Tibial artery (tissue), 4 donors: ENCODE measurements around the gene INPP5A.

Experiments used
- DNase-seq, 2 donors: peaks; one replicate each; pipeline ENCODE4 v3.0.0-alpha.2; 2019
- H3K27ac ChIP-seq, 2 donors: fragments of 200-600 bp; sonication (generic) in 1 of 2; 1 replicate in 1 of 2; 2 replicates in 1 of 2; pipeline ENCODE4 v1.5.1; 2018 to 2019; ENCODE audit warnings: mild to moderate bottlenecking in 1 of 2
- H3K27me3 ChIP-seq, 2 donors: fragments of 200-600 bp; sonication (generic) in 1 of 2; one replicate each; pipeline versions ENCODE4 v1.5.1 to v1.6.0; 2016 to 2019
- H3K36me3 ChIP-seq, 3 donors: fragments of 200-600 bp; sonication (generic) in 2 of 3; one replicate each; pipeline ENCODE4 v1.5.1; 2016 to 2019; ENCODE audit warnings: mild to moderate bottlenecking in 2 of 3
- H3K4me1 ChIP-seq, 4 donors: fragments of 200-600 bp; sonication (generic) in 2 of 4; 1 replicate in 3 of 4; 2 replicates in 1 of 4; pipeline ENCODE4 v1.5.1; 2016 to 2019
- H3K4me3 ChIP-seq, 2 donors: fragments of 200-600 bp; sonication (generic) in 1 of 2; 1 replicate in 1 of 2; 2 replicates in 1 of 2; pipeline ENCODE4 v1.5.1; 2018 to 2019; ENCODE audit warnings: mild to moderate bottlenecking in 2 of 2
- H3K9me3 ChIP-seq, 3 donors: fragments of 200-600 bp; sonication (generic) in 1 of 3; one replicate each; pipeline ENCODE4 v1.5.1; 2016 to 2019
- intact Hi-C: fragments of 100-400 bp; cut with DNase I; formaldehyde crosslinking; loops from one replicate; pipeline ENCODE4 v1.15.0; 2023; ENCODE audit warnings: low total_unique reads
- TF ChIP-seq, protein P1 (sequence below), 2 experiments: fragments of 200-600 bp in 1 of 2; fragments of 450-650 bp in 1 of 2; IDR thresholded peaks; one replicate each; pipeline ENCODE4 v1.5.1; 2017 to 2019; ENCODE audit warnings: antibody characterized with exemption in 2 of 2, mild to moderate bottlenecking in 1 of 2, moderate library complexity in 1 of 2

INPP5A gene

DNA sequence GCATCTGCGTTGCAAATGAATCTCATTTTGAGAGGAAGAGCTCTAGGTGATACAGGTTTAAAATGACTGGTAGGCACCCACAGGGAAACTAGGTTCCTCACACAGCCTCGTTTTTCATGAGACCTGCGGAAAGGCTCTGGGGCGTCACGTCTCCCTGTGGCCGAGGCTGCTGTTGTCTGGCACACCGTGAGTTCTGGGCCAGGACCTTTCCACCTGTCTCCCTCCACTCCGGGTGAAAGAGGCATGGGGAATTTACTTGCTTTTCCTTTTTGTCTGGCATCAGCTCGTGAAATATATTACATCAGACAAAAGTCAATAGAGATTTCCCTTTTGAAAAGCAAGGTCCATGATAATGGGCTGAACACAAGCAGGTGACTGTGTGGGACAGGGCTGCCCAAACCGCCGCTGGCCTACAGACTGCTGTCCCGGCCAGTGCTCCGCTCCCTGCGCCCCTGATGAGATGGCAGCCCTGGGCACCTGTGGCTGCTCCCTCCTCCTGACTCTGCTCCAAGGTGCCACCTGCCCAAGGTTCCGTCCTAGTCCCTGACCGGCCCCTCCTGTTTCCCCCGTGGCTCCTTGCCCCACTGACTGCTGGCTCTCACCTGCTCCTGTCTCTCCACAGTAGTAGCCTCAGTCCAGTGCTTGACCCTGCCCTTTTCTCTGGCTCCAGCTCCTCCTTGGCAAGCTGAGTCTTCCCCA is 138.8 kb downstream of the INPP5A start:
- H3K4me3 ChIP-seq: no peak overlapping the region
- intact Hi-C loops: no loop called here
- H3K27ac ChIP-seq: no peak overlapping the region
- peaks cover 0 to 7% (median 0%) of the 10 kb centered on the region in 4 donors for H3K4me1 ChIP-seq
- peaks cover 0 to 5% (median 0%) of the 10 kb centered on the region in 3 donors for H3K36me3 ChIP-seq
- peak; percentile 4 to 52 for DNase-seq
- no peaks in the 10 kb centered on the region for H3K27me3 ChIP-seq
- no peaks in the 10 kb centered on the region for H3K9me3 ChIP-seq
- TF ChIP-seq, protein P1, sequence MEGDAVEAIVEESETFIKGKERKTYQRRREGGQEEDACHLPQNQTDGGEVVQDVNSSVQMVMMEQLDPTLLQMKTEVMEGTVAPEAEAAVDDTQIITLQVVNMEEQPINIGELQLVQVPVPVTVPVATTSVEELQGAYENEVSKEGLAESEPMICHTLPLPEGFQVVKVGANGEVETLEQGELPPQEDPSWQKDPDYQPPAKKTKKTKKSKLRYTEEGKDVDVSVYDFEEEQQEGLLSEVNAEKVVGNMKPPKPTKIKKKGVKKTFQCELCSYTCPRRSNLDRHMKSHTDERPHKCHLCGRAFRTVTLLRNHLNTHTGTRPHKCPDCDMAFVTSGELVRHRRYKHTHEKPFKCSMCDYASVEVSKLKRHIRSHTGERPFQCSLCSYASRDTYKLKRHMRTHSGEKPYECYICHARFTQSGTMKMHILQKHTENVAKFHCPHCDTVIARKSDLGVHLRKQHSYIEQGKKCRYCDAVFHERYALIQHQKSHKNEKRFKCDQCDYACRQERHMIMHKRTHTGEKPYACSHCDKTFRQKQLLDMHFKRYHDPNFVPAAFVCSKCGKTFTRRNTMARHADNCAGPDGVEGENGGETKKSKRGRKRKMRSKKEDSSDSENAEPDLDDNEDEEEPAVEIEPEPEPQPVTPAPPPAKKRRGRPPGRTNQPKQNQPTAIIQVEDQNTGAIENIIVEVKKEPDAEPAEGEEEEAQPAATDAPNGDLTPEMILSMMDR (IDR thresholded peaks at IDR 0.05): no peak

GRCh38 chr10:132677096-132677472 is 139.5 kb downstream of the INPP5A start:
- Histone ChIP-seq H3K27me3 (no peaks in the 10 kb centered on the region), H3K27ac (no peak overlapping the region), H3K9me3 (no peaks in the 10 kb centered on the region), H3K36me3 (no peaks in the 10 kb centered on the region), H3K4me3 (no peak overlapping the region), H3K4me1 (peaks cover 0 to 7% (median 0%) of the 10 kb centered on the region in 4 donors)
- intact Hi-C loops: no loop called here
- TF ChIP-seq, protein P1 (IDR thresholded peaks at IDR 0.05): no peak
- peak in 1 of 2 donors; percentile 13 for DNase-seq

- H3K27ac ChIP-seq: no peak overlapping the region
- H3K9me3 ChIP-seq: no peaks in the 10 kb centered on the region
- no peak overlapping the region for H3K4me3 ChIP-seq
- peak; percentile 9 to 53 for DNase-seq
- H3K27me3 ChIP-seq: no peaks in the 10 kb centered on the region
- TF ChIP-seq, protein P1 (IDR thresholded peaks at IDR 0.05): no peak
- H3K36me3 ChIP-seq: no peaks in the 10 kb centered on the region
- peaks cover 0 to 7% (median 0%) of the 10 kb centered on the region in 4 donors for H3K4me1 ChIP-seq
- intact Hi-C loops: no loop called here
Observed at GRCh38 chr10:132677473-132678227, 140.1 kb downstream of the INPP5A start.

DNA sequence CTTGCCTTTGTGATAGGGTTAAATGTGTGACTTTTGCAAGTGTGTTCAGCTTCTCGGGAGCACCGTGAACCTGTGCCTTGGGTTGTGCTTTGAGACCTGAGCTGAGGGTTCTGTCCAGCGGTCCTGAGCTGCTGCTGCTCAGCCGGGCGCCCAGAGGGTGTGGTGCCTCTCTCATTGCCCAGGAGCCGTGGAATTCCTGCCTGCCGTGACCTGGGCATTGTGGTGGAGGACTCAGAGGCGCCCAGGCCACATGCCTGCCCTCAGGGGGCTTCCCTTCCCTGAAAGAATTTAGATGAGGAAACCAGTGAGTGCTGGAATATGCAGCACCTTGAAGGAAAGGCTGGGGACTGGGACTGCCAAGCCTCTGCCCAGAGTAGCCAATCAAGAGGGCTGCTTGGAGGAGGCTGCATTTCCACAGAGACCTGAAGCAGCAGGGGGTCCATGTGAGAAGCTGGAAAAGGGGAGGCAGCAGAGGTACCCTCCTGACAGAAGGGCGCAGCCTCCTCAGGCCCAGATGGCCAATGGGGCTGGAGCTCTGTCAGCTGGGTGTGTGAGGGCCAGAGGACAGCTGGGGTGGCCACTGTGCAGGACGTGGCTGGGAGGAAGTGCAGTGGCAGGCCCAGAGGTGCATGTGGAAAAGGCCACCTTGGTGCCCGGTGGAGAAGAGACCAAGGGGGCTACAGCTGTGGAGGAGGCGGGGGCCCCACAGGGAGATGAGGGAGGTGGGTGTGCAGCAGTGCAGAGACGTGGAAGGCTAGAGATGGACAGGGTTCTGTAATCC is 141.0 kb downstream of the INPP5A start:
- peak; percentile 16 to 46 for DNase-seq
- Histone ChIP-seq H3K4me1 (peaks cover 0 to 7% (median 0%) of the 10 kb centered on the region in 4 donors), H3K27me3 (no peaks in the 10 kb centered on the region), H3K9me3 (no peaks in the 10 kb centered on the region), H3K27ac (no peak overlapping the region), H3K36me3 (no peaks in the 10 kb centered on the region), H3K4me3 (no peak overlapping the region)
- intact Hi-C loops: no loop called here
- TF ChIP-seq, protein P1 (IDR thresholded peaks at IDR 0.05): no peak

DNA sequence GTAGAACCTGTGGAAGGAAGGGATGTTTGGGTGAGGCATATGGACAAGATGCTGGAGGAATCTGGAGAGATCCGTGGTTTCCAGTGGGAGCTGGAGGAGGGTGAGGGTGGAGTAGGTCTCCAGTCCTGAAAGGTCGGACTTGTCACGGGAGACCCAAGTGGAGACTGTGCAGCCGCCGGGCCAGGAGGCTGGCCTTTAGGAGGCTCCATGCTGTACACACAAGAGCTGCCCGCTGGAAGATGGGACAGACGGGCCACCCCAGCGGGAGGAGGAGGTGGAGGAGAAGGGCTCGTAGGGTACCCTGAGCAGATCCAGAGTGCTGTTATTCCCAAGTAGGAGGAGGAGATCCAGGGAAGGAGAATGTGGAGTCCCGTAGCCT is 141.6 kb downstream of the INPP5A start:
- Histone ChIP-seq H3K4me1 (peaks cover 0 to 7% (median 0%) of the 10 kb centered on the region in 4 donors), H3K36me3 (no peaks in the 10 kb centered on the region), H3K27ac (no peak overlapping the region), H3K27me3 (no peaks in the 10 kb centered on the region), H3K9me3 (no peaks in the 10 kb centered on the region), H3K4me3 (no peak overlapping the region)
- TF ChIP-seq, protein P1 (IDR thresholded peaks at IDR 0.05): no peak
- intact Hi-C loops: no loop called here
- peak; percentile 13 to 45 for DNase-seq
